ENCODE data around the gene RBM28.
"Not testable (repeated sequence)": the region's sequence is repeated elsewhere in the genome, so short reads cannot be mapped to it uniquely, and the experiment has no call there.

Gene RBM28

GRCh38 chr7:128287556-128287955, 56.2 kb downstream of the RBM28 start:
- DNase-seq (ENCODE audit: low read depth in 3 of 3), result no peak

DNA sequence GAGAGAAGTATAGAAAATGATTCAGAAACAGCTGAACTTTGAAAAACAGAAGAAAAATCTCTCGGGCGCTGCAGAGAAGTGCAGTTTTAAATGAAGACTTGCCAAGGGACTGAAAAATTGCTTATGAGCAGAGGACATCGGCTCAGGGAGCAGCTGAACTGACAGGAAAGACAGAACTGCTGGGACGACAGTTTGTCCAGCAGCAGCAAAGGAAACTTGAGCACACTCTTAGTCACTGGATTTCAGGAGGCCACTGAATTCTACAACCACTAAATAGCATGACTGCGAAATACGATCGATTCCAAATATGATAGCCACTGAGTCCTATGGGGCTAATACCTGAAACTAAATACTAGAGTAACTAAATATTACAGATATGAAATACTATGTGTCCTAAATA, 59.6 kb downstream of the RBM28 start:
- DNase-seq (ENCODE audit: low read depth in 3 of 3), result no peak

DNA sequence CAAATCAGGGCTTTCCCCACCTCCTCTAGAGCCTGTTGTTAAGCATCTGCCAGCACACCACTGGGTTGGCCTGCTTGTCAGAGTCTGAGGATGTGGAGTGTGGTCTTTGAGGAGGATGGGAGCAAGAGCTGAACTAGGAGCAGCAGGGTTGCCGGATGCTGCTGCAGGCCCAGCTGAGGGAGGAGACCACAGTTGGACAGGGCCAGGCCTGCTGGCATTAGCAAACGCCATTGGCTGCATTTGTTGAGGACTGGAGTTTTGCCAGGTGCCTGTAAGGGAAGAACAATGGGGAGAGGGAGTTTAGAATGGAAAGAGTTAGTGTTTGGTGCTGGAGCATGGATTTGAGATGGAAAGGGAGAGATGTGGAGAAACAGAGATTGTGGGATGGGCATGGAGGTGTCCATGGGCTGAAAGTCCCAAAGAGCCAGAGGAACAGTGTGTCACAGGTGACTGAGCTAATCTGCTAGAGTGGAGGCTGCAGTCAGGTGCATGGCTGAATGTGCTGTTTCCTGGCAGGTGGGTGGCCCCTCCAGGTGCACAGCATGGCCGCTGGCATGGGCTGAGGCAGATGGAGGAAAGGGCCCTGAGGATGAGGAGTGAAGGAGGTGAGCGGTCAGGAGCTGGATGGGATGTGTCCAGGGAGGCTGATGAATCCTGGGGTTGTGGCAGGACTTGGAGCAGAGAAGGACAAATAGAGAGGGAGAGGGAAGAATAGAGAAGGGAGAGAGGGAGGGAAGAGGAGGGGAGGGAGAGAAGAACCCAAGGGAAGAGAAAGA, 61.9 kb downstream of the RBM28 start:
- DNase-seq (ENCODE audit: low read depth in 3 of 3), result no peak

DNA sequence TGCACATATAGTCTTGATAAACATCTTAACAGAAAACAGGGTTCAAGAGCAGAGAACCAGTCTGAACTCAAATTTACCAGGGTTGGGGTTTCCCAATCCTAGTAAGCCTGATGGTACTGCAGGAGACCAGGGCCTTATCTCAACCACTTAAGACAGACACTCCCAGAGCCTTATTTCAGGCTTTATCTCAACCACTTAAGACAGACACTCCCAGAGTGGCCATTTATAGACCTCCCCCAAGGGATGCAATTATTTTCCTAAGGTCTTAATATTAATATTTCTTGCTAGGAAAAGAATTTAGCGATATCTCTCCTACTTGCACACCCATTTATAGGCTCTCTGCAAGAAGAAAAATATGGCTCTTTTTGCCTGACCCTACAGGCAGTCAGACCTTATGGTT, 63.3 kb downstream of the RBM28 start:
- not testable (repeated sequence) for DNase-seq (ENCODE audit: low read depth in 3 of 3)

- no peak for DNase-seq (ENCODE audit: low read depth in 3 of 3)
Measured at GRCh38 chr7:128279124-128279713, 64.5 kb downstream of the RBM28 start.

DNA sequence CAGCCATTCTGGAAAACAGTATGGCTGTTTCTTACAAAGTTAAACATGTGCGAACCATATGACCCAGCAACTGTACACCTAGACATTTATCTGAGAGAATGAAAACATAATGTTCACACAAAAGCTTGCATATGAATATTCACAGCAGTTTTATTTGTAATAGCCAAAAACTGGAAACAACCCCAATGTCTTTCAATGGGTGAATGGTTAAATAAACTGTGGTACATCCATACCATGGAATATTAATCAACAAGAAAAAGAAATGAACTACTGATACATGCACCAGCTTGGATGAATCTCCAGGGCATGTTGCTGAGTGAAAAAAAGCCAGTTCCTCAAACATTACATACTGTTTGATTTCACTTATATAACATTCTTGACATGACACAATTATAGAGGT, 65.3 kb downstream of the RBM28 start:
- no peak for DNase-seq (ENCODE audit: low read depth in 3 of 3)

DNA sequence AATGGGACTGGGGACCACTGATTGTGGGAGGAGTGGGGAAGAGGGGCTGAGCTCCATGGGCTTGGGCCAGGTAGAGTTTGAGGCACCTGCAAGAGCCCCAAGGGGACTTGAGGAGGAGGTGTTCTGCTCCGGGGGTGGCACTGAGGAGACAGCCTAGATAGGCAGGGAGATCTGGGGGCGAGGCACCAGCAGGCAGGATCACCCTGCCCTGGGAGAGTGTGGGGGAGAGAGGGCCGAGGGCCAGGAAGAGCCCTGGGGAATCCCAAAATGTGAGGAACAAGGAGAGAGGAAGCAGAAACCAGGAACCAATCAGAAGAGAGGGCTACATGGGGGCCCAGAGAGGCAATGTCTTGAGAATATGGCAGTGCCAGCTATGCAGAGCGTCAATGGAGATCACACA, 68.0 kb downstream of the RBM28 start:
- no peak for DNase-seq (ENCODE audit: low read depth in 3 of 3)

GRCh38 chr7:128274884-128275603, 68.7 kb downstream of the RBM28 start:
- DNase-seq (ENCODE audit: low read depth in 3 of 3), result no peak

GRCh38 chr7:128274246-128274883, 69.3 kb downstream of the RBM28 start:
- no peak for DNase-seq (ENCODE audit: low read depth in 3 of 3)

DNA sequence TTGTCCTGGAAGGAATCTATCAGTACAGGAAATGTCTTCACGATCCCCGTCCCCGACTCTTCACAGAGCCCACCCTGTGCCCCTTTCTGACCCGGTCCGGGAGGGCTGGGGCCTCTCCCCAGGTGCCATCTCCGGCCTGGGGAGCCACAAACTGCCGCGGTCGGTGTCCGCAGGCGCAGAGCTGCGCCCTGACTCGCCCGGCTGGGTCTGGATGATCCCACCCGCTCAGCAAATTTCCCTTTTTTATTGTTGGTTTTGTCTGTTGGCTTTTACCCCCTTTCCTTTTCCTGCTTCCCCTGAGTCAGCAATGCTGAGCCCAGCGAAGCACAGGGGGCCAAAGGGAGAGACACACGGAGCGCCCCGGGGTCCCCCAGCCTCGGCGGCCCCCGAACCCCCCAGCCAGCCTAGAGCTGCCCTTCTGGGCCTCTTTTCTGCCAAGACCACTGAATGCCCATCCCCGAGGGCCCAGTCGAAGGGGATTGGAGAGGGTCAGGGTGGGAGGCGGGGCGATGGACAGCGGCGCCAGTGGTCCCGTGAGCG, 71.7 kb downstream of the RBM28 start:
- DNase-seq (ENCODE audit: low read depth in 3 of 3), result no peak

DNA sequence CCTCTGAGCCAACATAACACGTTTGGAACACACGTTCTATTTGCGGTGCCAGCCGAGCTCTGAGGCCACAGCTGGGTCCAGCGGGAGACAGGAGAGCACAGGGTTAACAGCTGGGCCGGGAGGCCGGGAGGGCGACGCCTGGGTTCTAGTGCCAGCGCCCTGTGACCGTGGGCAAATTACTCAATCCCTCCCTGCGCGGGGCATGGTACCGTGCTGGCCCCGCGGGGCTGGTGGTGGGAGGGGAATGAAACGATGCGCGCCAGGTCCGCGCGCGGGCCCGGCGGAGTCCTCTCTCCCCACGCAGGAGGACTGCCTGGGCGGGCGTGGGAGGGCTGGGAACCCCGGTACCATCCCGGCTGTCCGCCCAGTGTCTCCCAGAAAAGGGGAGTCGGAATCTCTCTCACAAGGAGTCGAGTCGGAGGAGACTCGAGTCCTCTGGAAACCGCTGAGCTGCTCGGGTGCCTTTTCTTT, 72.2 kb downstream of the RBM28 start:
- no peak for DNase-seq (ENCODE audit: low read depth in 3 of 3)

DNA sequence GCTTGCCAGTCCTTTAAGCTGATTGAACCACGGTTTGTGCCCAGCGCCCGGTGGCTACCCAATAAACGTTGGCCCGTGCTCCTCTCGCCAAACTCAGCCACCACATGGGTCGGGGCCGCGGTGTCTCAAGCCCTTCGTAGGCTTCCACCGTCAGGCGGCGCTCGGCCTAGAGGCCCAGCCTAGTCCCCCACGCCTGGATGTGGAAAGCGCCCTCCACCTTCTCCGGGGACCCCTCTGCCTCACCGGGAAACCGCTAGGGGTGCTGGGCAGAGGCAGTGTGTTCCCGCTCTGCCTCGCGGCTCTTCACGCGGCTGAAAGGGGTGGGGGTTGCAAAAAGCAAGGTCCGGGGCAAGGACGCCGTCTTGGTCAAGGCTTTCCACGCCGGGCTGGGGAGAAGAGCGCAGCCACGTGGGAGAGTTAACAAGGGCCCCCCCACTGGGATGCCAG, 72.9 kb downstream of the RBM28 start:
- no peak for DNase-seq (ENCODE audit: low read depth in 3 of 3)

- no peak for DNase-seq (ENCODE audit: low read depth in 3 of 3)
Measured at GRCh38 chr7:128268233-128268632, 75.5 kb downstream of the RBM28 start.

GRCh38 chr7:128267595-128267924, 76.1 kb downstream of the RBM28 start:
- no peak for DNase-seq (ENCODE audit: low read depth in 3 of 3)

- DNase-seq (ENCODE audit: low read depth in 3 of 3), result no peak
Measured at GRCh38 chr7:128266883-128267594, 76.7 kb downstream of the RBM28 start.

GRCh38 chr7:128266529-128266882, 77.2 kb downstream of the RBM28 start:
- no peak for DNase-seq (ENCODE audit: low read depth in 3 of 3)

DNA sequence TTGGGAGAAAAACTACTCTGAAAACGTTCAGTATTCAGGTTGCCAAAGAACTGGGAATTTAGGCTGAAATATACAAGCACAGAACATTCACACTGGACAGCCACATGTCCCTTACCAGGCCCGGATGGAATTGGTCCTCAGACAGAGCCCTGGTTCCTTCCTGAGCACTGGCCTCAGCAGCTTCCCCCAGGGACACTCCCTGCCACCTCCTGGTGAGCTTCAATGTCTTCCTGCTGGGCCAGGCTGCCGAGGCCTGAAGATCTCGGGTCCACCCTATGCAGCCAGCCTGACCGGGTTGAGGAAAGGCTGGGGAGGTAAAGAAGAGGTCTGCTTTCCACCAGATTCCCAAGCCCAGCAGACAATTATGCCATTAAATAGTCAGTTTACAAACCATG, 77.8 kb downstream of the RBM28 start:
- no peak for DNase-seq (ENCODE audit: low read depth in 3 of 3)

DNA sequence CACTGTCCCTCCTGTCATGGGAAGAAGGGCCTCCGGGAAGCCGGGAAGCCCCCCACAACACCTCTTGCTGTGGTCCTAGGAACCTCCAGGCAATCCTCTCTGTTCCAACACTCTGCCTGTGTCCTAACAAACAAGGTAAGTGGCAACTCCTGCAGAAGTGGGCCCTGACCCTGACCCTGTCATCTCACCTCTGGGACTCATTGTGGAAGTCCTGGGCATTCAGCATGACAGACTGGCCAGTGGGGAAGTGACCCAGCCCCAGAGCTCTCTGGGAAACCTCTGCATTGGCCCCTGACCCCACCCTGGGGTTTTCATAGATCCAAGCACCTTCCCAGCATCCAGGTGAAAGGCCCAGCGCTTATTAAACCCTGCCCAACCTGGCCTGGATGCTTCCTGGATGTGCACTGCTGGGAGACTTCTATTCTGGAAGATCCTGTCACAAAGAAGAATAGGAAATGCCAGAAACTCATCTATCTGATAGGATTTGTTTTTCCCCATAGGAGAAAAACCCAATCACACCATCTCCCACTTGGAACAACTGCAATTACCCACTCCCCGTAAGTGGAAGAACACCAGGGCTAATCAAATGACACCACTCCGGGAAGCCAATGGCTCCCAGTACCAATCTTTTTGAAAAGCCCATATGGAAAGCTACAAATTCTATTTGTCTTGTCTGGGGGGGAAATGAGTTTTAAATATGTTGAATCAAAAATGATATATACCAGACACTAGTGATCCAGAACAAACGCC, 78.4 kb downstream of the RBM28 start:
- no peak for DNase-seq (ENCODE audit: low read depth in 3 of 3)

GRCh38 chr7:128264477-128264876, 79.2 kb downstream of the RBM28 start:
- no peak for DNase-seq (ENCODE audit: low read depth in 3 of 3)

DNA sequence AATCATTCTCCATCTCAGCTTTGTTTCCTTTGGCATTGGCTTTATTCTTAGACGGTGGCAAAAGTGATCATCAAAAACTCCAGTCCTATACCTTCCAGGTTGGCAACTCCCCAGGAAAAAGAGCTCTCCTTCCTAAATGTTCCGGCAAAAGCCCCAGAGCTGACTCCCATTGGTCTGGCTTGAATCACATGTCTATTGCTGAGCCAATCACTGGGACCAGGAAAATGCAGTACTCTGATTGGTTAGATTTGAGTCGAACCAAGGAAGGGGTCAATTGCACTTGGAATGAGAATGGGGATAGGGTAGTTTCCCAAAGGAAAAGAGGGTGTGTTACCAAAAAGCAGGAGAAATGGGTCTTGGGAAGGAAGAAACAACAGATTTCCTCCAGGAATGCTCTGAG, 80.3 kb downstream of the RBM28 start:
- no peak for DNase-seq (ENCODE audit: low read depth in 3 of 3)

All from stimulated activated CD4-positive, alpha-beta T cell treated with anti-CD3 and anti-CD28 coated beads, TNF-alpha, amount 100 ng/mL, for 48 hours (primary cell).